ENCODE results near the gene PKIB.

PKIB gene

DNA sequence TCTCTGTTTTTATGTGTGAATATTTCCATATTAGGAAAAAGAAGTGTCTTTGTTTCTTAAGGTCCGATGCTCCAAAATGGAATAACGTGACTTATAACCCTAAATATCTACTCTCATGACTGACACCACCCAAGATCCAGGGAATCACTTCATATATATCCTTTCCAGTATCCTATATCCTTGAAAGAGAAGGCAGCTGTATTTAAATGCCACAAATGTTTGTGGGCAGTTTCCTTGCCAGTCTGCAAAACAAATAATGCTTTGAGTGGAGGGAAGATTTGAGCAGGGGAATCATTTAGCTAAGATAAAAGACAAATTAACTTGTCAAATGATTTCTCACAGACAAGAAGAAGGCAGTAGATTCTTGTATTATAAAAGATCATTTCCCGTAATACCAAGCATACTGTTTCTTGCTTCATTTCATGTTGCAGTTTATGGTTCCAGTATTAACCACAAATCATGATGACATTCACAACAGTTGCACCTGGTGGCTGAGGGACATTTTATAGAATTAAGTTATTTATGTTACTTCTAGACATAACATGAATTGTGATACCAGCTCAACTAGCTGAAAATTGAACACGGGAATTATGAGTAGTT, 139.3 kb downstream of the PKIB start:
- DNase-seq = peak; percentile 12

DNA sequence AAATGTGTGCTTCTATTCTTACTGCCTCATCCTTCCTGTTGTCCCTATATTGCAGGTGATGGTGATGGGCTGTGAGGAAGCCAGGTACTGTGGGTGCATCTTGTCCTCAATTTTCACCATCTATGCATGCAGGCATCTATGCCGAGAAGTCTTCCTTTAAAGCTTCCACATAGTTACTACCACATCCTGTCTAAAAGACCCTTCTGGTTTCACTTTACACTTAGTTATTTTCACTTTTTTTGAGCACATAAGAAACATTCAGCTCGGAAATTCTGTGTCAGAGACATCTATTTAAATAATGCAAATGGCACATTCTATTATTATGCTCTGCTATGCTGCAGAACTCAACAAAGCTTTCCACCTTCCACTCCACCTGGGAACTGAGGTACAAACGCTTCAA, 141.1 kb downstream of the PKIB start:
- DNase-seq = peak; percentile 17

GRCh38 chr6:122752459-122752858, 142.3 kb downstream of the PKIB start:
- DNase-seq = peak; percentile 79

DNA sequence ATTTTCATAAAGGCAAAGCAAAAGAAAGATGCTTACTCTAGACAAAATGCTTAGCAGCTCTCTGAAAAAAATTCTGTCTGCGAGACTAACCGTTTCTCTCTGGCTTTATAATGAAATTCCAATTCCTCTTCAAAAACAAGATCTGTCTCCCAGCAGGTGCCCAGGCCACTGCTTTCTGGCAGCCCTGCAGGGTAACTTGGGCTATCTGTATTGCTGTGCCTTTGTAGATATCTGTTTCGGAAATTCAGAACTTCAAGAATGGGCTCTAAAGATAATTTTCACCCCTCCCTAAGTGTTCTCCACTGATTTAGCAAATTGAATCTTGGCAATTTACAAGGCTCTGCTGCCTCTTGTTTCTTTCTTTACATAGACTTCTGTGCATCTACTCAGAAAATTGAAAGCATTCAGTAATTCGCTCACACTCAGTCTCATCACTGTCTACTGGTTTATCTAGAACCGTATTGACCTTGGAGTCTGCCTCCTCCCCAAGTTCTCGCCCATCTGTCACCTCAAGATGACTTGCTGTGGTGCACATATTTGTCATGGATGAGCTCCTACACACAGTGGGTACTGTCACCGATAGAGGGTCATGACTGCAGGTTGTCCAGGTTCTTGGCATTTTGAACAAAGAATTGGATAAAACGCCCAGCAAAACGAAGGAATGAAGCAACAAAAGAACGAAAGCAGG, 142.9 kb downstream of the PKIB start:
- no peak for DNase-seq

DNA sequence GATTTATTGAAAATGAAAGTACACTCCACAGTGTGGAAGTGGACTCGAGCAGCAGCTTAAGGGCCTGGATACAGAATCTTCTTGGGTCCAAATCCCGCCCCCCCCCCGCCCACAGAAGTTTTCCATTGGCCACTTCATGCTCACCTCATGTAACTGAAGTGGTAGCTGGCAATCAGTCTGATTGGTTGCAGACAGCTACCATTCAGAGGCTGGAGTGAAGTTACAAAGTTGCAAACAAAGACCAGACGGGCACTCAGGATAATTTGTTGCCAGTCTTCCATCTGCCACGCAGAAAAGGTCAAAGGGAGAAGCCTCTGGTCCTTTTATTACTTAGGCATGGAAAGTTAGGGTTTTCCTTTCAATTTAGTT, 143.5 kb downstream of the PKIB start:
- DNase-seq = no peak

DNA sequence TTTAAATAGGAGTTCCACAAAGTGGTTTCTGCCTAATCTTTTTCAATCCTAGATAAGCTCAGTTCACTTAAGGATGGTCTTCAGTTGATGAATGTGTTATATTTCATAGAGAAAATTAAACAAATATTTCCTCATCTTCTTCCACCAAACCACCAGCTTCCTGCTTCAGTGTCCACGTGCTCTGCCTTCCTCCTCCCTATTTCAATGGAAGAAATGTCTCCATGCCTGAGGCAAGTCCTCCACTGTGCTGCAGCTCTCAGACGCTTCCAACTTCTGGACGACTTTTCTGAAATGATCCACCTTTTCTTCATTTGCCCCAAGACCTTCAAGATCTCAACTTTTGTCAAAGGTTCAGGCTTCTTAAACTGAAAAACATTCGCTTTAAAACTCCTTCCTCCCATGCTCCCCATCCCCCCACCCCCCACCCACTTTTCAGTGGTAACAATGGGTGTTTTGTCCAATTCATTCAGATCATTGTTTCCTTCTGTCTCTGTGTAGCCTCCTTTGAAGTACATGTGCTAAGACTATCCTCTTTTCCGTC, 144.1 kb downstream of the PKIB start:
- peak; percentile 58 for DNase-seq

DNA sequence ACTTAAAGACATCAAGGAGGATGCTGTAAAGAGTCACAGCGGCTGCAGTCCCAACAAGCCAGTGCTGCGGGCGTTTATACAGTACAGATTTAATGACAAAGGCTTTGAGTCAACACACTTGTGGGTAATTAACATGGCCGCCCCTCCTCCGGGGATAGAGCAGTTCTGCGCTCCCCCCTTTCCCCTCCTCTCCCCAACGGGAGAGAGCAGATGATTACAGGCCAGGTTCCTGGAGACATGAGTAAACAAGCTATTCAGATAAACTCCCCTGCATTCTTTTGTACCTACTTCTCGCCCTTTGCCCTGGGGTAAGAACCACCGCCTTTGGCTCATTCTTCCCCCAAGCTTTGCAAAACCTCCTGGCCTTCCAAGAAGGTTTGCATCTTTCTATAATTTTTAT, 145.7 kb downstream of the PKIB start:
- DNase-seq = no peak

GRCh38 chr6:122758927-122759334, 148.7 kb downstream of the PKIB start:
- peak; percentile 53 for DNase-seq

- DNase-seq = no peak
Measured at GRCh38 chr6:122760330-122760729, 150.1 kb downstream of the PKIB start.

DNA sequence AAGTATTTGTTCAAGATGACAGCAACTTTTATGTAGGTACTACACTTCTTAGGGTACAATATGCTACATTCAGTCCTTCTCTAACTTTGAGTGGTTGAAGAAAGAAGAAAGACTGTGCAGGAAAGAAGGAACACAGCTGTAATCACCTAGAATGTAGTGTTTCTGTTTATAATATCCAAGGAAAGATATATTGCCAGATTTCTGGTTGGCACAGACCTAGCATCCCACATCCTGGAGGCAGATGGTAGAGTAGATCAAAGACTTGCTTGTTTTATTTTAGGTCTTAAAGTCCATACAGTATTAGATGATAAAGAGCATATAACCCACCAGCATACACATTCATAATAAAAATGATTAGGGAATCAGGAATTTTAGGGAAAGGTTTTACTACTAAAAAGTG, 156.1 kb downstream of the PKIB start:
- DNase-seq = no peak

DNA sequence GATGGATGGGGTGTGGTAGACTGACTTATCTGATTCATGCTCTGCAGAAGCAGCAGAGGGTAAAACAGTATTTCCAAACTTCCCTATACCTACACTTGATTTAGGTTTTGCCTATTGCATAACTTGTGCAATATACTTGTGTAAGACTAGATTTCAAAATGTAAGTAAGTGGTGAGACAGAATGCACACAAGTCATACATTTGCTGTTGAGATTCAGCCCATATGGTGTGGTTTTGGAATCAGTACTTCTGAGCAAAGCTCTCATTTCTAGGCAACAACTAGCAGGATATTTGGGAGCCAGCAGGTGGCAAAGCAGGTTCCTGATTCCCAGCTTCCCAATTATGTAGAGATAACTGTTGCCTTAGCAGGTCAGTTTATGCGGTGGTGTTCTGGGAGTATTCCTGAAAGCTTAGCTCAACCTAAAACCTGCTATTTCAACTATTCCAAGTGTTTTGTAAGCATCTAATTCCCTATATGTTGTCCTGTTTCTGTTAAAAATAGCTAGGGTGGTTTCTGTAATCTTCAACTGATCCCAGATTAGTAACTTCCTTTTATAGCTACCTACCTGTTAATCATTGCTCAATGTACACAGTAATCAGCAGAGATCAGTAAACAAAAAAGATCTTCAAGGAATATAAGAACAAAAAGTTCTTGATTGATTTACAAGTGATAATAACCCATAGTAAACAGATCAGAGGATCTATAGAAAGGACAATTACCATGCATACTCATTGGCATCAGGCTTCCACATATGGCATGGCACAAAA, 160.8 kb downstream of the PKIB start:
- DNase-seq = peak; percentile 97

GRCh38 chr6:122772724-122773415, 162.7 kb downstream of the PKIB start:
- no peak for DNase-seq

Data from MV-4-11 (cell line).